Suppressor macrophage treated with lipopolysaccharide for 1 hour (primary cell): Measurements from ENCODE around the gene TNFAIP1.
A peak's percentile ranks its signal among the peaks of the same experiment; 100 is the strongest.
"Not testable (repeated sequence)": the region's sequence is repeated elsewhere in the genome, so short reads cannot be mapped to it uniquely, and the experiment has no call there.

ENCODE experiments used
- DNase-seq, 3 donors: peaks; one replicate each; pipeline ENCODE4 v3.0.0-alpha.2; 2020 to 2022

TNFAIP1 gene

DNA sequence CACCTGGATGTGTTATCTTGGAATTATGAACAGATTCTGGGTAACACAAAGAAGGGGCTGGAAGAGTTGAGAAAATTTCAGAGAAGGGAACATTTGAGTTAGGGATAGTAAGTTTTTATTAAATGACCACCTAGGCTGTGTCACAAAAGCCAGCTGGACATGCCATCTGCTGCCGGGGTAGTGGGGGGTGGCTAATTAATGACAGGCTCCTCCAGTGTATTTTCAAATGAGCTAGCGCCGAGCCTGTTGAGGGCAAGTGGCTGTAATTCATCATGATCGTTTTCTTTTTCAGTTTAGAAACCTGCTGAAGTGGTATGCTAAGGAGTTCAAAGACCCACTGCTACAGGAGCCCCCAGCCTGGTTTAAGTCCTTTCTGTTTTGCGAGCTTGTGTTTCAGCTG is 10.3 kb upstream of the TNFAIP1 start:
- no peak for DNase-seq

DNA sequence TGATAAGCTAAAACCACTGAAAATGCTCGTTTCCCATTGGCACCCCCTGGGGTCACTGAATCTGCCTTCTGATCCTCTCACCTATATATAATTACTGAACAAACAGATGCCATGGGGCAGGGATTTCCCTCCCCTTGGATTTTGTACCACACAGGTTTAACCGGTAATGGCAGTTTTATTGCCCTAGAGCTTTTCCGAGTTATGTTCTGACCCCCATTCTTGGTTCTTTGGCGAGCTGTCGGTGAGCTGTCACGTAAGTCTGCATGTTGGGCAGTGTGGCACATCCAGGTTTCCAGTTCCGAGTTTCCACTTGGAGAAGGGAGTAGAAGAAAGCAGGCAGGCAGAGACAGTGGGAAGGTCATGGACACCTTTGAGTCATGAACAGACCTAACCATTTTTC is 9.4 kb upstream of the TNFAIP1 start:
- no peak for DNase-seq

DNA sequence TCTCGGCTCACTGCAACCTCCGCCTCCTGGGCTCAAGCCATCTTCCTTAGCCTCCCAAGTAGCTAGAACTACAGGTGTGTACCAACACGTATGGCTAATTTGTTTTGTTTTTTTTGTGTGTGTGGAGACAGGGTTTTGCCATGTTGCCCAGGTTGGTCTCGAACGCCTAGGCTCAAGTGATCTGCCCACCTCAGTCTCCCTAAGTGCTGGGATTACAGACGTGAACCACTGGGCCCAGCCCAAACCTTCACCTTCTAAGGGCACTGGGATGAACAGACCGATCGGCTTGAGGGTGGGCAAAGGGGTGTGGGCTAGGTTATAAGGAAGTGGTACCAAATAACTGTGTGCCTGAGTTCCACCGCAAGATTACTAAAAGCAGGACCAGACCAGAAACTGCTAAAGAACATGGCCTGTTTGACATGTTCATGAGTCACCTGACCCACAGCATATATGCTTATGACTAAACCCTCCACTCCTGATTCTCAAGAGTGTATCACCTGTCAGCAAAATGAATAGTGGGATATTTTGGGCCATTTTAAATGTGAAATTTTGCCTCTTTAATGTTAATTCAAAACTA is 8.4 kb upstream of the TNFAIP1 start:
- DNase-seq: no peak

DNA sequence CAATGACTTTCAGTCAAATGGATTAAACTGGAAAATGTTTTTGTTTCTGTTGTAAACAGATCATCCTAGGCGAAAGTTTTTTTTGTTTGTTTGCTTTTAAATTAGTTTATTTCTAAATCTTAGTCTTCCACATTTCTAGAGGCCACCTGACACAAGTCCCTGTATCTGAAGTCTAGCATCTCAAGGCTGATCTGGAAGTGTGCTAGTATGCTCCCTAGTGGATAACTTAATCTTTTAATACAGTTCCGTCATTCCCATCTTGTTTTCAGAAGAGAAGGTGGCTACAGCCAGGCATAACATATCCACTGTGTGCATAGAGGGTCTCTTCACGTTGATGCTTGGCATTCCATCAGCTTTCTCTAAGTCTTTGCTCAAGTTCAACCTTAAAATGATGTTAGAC is 7.9 kb upstream of the TNFAIP1 start:
- no peak for DNase-seq

DNA sequence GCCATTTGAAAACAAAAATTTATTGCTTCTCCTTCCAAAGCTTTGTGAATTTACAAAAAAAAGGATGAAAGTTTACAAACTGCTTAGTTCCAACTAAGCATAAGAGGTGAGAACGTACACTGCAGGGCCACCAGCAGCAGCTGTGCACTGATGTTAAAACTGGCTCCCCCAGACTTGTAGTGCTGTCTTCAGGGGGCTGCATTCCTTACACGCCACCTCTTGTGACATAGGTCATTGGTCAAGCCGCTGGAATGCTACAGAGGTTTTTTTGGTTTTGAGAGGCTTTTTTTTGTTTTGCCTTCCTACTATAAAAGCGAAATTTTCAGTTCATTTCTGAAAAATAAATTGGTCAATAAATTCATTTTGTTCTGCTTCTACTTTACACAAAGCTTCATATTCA is 7.2 kb upstream of the TNFAIP1 start:
- no peak for DNase-seq

DNA sequence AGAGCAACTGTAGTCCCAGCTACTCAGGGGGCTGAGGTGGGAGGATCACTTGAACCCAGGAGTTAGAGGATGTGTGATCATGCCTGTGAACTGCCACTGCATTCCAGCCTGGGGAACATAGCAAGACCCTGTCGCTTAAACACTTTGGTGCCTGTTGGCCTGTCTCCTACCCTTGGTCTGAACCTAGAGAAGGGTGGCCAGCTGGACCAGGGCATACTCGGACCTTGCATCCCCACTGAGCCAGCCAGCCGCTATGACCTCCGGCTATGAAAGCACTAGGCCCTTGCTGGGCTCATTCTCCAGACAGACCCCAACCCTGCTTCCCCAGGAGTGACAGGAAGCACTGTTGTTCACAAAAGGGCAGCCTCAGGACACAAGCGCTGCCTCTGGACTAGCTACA is 4.9 kb upstream of the TNFAIP1 start:
- DNase-seq: no peak

DNA sequence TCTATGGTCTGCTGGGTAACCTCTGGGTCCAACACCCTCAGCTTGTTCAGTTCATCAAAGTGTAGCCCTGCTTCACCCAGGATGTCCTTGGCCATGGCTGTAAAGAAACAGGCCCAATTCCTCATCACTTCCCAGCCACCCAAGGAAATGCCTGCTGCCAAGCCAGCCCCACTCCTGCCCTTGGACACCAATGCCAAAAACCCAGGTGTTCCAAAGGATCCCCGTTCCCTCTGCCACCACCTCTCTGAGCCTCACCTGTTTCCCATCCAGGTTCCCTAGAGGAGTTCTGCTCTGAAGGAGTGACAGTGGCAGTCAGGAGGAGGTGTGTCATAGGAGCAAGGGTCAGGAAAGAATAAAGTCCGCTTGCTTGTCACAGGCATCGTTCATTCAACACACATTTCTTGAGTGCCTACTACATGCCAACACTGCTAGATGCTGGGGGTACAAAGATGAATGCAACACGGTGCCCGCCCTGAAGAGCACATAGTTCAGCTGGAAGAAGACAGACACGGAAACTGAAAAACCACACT is 3.6 kb upstream of the TNFAIP1 start:
- no peak for DNase-seq

DNA sequence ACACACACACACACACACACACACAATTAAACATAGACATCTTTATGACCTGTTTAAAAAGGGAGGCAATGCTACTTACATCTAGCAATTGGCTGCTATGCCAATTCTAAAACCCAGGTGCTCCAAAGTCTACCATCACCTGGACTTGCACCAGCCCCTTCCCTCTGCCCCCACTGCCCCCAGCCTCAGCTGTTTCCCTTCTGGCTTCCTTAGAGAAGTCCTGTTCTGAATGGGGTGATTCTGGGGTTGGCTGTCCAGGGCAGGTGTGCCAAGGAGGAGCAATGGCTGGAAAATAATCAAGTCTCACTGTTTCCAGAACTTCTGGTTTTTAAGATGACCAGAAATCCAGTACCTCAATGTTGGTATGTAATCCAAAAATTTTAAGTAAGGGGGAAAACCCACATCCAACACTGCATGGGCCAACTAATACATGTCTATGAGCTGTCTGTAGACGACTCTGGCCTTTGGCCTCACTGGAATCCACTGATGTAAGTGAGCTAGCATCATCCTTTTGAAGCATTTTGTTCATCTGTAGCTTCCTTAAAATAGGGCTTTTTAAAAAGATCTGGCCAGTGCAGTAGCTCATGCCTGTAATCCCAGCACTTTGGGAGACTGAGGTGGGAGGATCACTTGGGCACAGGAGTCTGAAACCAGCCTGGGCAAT is 2.3 kb upstream of the TNFAIP1 start:
- no peak for DNase-seq

DNA sequence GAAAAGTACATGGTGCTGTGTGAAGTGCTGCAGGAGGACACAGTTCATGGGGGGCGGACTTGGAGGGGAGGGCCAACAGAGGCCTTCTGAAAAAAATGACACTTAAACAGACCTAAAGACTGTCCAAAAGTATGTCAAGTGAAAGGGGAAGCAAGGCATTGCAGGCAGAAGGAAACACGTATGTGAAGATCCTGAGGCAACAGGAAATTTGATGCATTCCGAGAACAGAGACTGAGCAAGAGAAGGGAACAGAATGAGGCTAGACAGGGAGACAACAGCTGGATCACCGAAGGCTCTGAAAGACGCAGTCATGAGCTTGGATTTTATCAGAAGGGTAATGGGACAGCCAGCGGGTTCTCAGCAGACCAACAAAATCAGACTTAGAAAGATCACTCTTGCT is 1.4 kb upstream of the TNFAIP1 start:
- DNase-seq: peak; percentile 36 to 60 (median 43)

DNA sequence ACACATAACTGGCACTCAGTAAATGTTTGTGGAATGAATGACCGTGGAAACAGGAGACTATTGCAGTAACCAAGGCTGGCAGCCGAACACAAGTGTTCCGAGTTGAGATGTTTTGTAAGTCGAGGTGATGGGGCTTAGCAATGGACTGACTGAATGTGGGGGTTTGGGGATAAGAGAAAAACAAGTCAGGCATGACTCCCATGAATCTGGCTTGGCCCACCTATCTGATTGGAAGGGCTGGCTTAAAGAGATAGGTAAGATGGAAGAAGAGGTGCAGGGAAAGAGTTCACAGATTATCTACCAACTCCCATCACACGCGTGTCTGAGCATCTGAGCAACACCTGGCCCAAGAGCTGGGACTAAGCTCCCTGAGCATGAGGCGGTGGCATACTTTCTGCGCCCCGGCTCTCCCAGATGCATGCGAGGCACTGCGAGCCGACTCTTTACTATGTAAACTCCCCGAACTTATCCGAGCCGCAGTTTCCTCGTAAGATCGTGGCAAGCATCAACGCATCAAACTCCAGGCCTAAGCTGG is 828 bp upstream of the TNFAIP1 start:
- DNase-seq: no peak

DNA sequence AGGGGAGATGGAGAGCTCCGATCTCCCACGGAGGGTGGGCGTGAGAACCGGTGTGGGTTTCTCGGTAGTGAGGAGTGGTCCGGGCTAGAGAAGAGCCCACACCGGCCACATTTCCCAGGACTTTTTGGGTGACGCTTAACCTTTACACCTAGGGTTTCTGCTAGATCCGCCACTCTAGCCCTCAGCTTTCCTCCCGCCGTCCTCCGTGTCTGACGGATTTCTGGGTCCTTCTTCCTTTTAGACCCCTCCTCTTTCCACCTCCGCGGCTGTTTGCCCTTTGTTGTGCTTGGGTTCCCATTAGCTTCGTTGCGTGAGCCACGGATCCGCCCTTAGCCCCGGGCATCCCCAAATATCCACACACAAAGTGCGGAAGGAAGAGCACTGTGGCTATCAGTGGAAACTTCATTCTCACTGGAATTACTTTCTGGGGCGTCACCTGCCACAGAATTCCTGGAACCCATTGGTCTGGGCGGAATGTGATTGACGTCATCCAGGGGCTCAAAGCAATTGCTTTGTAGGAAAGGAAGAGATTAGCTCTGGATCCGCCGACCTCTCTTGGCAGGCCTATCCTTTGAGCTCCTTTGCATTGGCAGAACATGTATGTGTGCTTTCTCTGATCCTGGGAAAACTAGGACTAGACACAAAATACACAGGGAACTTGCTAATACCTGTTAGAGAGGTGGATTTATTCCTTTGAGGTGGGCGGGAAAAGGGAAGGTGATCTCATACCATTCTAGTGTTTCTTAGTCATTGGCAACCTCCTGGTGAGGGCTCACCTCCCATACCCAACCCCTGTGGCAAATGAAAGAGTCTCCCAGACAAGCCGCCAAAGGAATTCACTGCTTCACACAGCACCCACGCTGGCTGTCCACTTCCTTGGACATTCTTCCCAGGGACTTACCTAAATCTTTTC is 654 bp downstream of the TNFAIP1 start:
- peak; percentile 67 to 81 (median 73) for DNase-seq

DNA sequence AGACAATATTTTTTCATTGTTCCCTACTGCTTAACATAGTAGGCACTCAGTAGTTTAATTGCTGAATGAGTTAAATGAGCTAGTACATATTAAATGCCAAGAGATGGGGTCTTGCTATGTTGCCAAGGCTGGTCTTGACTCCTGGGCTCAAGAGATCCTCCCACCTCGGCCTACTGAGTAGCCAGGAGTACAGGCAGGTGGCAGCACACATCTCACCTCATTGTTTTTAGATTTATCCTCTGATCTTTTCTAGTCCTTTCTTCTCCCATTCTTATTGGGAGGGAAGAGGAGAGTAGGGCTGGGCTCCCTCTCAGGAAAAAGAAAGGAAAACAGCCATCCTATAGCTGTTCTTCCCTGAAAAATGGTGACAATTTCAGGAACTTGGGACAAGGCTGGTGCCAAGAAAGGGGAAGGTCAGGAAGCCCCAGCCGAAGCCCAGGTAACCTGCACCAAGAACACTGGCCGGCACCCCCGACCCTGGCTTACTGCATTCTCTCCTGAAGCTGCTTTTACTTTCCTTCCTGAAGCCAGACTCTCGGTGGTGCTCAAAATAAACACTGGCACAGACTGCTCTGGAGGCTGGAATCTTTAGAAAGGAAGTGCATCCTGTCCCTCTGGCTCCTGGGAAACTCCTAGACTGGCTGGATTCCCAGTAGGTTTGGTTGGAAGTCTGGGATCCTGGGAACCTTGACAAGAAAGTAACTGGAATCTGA is 2.7 kb downstream of the TNFAIP1 start:
- no peak for DNase-seq

DNA sequence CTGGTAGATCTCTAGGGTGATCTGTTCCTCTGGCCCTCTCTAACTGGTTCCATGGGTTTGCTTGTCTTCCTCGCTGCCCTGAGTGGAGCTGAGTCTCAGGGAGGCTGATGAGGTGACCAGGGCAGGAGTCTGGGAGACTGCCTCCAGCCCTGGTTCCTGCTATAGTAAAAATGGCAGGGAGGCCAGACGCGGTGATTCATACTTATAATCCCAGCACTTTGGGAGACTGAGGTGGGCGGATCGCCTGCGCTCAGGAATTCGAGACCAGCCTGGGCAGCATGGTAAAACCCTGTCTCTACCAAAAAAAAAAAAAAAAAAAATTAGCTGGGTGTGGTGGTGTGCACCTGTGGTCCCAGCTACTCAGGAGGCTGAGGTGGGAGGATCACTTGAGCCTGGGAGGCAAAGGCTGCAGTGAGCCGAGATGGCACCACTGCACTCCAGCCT is 3.2 kb downstream of the TNFAIP1 start:
- not testable (repeated sequence) for DNase-seq

DNA sequence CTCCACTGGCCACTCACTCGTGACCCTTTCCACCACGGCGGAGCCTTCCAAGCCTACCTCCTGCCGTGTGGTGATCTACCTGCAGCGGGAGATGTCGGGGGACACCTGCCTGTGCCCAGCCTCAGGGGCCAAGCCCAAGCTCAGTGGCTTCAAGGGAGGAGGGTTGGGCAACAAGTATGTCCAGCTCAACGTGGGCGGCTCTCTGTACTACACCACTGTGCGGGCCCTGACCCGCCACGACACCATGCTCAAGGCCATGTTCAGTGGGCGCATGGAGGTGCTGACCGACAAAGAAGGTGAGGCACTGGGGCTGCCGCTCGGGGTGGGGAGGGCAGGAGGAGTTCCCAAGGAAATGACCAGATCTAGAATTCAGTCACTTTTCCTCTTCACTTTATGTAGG is 3.9 kb downstream of the TNFAIP1 start:
- no peak for DNase-seq

DNA sequence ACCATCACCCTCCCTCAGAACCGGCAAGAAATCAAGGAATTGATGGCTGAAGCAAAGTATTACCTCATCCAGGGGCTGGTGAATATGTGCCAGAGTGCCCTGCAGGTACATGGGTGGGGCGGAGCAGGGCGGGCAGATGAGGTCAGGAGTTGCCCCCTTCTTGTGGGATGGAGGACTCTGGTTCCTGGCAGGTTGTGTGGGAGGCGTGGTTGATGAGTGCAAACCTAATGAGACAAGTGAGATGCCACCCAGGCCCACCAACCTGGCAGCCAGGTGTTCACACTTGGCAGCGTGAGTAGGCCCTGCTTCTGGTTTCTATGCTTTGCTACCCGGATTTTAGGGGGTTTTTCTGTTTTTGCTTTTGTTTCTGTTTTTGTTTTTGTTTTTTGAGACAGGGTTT is 4.8 kb downstream of the TNFAIP1 start:
- no peak for DNase-seq

DNA sequence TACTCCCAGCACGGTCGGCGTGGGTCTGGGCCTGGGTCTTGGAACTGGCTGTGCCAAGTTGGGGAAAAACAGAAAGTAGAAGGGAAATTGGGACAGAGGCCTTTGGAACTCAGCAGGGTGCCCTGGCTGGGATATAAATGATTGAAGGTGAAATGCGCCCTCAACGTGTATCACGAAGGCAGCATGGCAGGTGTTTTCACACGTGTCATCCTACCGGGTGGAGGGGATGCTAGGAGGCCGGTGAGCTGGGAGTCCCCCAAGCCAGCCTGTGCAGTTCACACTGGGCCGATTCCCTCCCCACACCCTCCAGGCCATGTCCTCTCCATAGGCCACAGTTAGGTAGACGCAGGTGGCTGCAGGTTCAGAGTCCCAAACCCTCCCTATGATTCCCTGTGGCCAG is 6.0 kb downstream of the TNFAIP1 start:
- no peak for DNase-seq

DNA sequence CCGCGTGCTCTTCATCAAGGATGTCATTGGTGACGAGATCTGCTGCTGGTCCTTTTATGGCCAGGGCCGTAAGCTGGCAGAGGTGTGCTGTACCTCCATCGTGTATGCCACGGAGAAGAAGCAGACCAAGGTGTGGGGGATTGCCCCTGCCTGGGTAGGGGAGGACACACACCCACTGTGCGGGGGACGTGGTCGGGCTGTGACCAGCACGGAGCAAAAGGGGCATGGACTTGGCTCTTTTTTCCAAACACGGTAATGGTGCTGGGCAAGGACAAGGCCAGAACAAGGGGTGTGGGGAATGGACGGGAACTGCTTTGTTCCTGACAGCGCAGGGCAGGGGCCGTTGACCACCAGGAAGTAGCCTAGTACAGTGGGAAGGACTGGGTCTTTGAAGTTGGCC is 6.8 kb downstream of the TNFAIP1 start:
- DNase-seq: no peak

DNA sequence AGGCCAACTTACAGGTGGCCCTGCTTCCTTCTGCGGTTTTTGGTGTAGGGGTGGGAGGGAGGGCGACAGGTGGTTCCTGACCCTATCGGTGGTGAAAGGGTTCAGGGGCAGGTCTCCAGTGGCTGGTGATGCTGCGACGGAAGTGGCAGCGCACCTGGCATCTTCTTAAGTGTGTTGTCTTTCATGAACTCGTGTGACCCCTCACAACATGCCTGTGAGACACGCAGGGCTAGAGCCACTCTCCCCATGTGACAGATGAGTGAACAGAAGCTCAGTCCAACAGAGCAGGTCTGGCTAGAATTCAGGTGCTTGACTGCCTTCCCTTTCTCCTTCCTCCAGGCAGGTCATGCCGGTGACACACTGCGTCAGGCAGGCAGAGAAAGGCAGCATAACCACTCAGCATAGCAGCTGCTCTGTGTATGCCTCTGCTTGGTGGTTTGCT is 8.0 kb downstream of the TNFAIP1 start:
- DNase-seq: no peak

DNA sequence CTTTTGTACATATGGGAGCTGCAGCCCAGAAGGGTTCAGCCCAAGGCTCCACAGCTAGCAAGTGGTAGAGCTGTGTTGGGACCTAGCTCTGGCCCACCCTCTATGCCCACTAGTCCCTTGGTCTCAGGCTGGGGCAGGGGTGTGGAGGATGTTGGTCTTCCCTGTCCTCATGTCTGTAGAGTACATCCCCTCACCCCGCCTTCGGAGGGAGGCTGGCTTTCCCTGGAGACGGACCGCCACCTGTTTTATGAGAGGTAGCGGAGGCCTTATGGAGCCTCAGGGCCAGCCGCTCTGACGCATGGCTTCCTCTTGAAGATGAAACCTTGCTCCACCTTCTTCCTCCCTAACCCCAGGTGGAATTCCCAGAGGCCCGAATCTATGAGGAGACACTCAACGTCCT is 8.4 kb downstream of the TNFAIP1 start:
- DNase-seq: no peak

DNA sequence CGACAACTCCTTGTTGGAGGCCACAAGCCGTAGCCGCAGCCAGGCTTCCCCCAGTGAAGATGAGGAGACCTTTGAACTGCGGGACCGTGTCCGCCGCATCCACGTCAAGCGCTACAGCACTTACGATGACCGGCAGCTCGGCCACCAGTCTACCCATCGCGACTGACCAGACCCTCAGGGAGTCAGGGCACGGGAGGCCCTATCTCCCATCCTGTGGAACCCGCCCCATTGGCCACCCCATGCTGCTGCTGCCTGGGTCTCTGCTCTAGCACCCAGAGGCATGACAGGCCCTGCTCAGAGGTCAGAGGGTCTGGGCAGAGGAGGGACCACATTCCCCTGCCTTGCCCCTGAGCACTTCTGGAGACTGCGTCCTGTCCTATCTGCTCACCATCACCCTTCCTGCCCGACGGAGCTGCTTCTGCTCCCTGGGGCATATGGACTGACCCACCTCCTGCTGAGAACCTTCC is 8.9 kb downstream of the TNFAIP1 start:
- DNase-seq: no peak

DNA sequence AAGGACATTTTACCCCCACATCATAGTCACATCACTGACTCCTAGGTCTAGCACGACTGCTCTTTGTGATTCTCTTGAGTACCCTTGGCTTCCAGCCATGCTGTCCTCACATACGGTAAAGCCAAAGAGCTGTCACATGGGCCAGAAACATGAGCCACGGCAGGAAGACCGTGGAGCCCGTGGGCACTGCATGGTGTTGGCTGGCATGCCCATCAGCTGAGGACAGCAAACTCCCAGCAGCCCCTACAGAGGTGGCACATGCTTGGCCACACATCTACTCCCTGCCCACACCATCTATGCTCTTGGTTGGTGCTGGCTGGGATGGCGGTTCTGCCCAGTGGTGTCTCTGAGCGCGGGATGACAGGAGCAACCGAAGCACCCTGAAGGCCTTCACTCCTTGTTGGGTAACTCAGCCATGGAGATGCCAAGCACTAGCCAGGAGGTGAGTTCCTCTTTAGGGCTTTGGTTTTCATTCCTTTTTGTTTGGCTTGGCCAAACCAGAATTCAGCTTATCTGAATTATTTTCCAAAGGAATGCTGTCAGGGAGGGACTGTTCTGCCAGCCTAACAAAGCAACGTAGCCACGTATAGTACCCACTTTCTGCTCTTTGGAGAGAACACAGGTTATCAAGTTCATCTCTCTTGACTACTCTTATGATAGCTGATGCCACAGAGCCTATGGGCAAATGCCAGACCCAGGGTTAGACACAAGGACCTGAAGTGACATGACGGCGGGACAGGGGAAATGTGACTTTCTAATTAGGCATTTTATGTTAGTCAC is 10.0 kb downstream of the TNFAIP1 start:
- no peak for DNase-seq

DNA sequence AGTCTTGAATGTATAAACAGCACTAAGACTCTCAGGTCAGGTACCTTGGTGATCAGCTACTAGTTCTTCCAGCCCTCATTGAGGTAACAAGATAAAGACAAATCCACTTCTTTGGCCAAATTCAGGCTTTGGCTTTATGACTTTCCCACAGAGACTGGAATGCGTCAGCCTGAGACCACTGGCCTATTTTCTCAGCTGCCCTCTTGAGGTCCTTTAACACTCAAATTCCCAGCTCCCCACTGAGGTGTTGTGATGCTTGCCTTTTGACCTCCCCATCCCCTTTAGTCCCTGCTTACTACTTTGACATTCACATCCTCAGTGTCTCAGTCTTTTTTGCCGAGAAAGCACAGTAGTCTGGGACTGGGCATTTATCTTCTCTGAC is 10.6 kb downstream of the TNFAIP1 start:
- DNase-seq: no peak
